ENCODE measurements around the gene F11.
"Not testable (repeated sequence)": the region's sequence is repeated elsewhere in the genome, so short reads cannot be mapped to it uniquely, and the experiment has no call there.

The F11 gene

GRCh38 chr4:186265683-186266652, at the start of gene F11:
Gene F11, plus strand, starts transcription at chr4:186266189. Its CDS starts 948 bp downstream, at chr4:186267137.
- intact Hi-C loops (cut with DNase I): no loop called here
- no peak for DNase-seq

GRCh38 chr4:186216465-186217024, 49.4 kb upstream of the F11 start:
- no peak for DNase-seq
- intact Hi-C loops (cut with DNase I): no loop called here

- DNase-seq: no peak
Measured at GRCh38 chr4:186217733-186218293, 48.2 kb upstream of the F11 start.

GRCh38 chr4:186221624-186222023, 44.4 kb upstream of the F11 start:
- DNase-seq: no peak
- intact Hi-C loops (cut with DNase I): no loop called here

More at GRCh38 chr4:186217733-186218293, 48.2 kb upstream of the F11 start:
- intact Hi-C loops (cut with DNase I): no loop called here

- no peak for DNase-seq
- intact Hi-C loops (cut with DNase I): no loop called here
Measured at GRCh38 chr4:186225848-186226247, 40.1 kb upstream of the F11 start.

GRCh38 chr4:186226521-186227189, 39.3 kb upstream of the F11 start:
- no peak for DNase-seq

GRCh38 chr4:186227221-186227620, 38.8 kb upstream of the F11 start, which contains the start of gene KLKB1:
Gene KLKB1, plus strand, starts transcription at chr4:186227507. Its CDS starts 689 bp downstream, at chr4:186228196.
- intact Hi-C loops (cut with DNase I): no loop called here
- DNase-seq: no peak

More at GRCh38 chr4:186226521-186227189, 39.3 kb upstream of the F11 start:
- intact Hi-C loops (cut with DNase I): no loop called here

- DNase-seq: no peak
- intact Hi-C loops (cut with DNase I): no loop called here
Measured at GRCh38 chr4:186227744-186228513, 38.1 kb upstream of the F11 start.

- intact Hi-C loops (cut with DNase I): no loop called here
Measured at GRCh38 chr4:186228514-186228894, 37.5 kb upstream of the F11 start.

GRCh38 chr4:186234367-186234766, 31.6 kb upstream of the F11 start:
- intact Hi-C loops (cut with DNase I): no loop called here
- DNase-seq: no peak

More at GRCh38 chr4:186228514-186228894, 37.5 kb upstream of the F11 start:
- DNase-seq: no peak

- intact Hi-C loops (cut with DNase I): no loop called here
- no peak for DNase-seq
Measured at GRCh38 chr4:186236126-186236525, 29.9 kb upstream of the F11 start.

- intact Hi-C loops (cut with DNase I): no loop called here
- DNase-seq: no peak
Measured at GRCh38 chr4:186240452-186240847, 25.5 kb upstream of the F11 start.

- intact Hi-C loops (cut with DNase I): no loop called here
- no peak for DNase-seq
Measured at GRCh38 chr4:186240848-186241491, 25.0 kb upstream of the F11 start.

- DNase-seq: no peak
- intact Hi-C loops (cut with DNase I): no loop called here
Measured at GRCh38 chr4:186241616-186242015, 24.4 kb upstream of the F11 start.

- intact Hi-C loops (cut with DNase I): not testable (repeated sequence)
Measured at GRCh38 chr4:186242031-186242430, 24.0 kb upstream of the F11 start.

GRCh38 chr4:186243331-186243730, 22.7 kb upstream of the F11 start:
- intact Hi-C loops (cut with DNase I): no loop called here
- DNase-seq: no peak

More at GRCh38 chr4:186242031-186242430, 24.0 kb upstream of the F11 start:
- DNase-seq: not testable (repeated sequence)

- no peak for DNase-seq
- intact Hi-C loops (cut with DNase I): no loop called here
Measured at GRCh38 chr4:186244835-186245234, 21.2 kb upstream of the F11 start.

GRCh38 chr4:186247062-186247752, 18.8 kb upstream of the F11 start:
- intact Hi-C loops (cut with DNase I); DNase-seq: not testable (repeated sequence)

GRCh38 chr4:186248643-186249042, 17.3 kb upstream of the F11 start:
- no peak for DNase-seq
- intact Hi-C loops (cut with DNase I): no loop called here

Data from posterior cingulate gyrus (tissue), 11 donors.